Measurements from ENCODE around the gene HTR3D. TPM values are rescaled to one million over a fixed set of nuclear protein-coding genes. Genes with fewer than 3 reads are reported as not detected.

HTR3D gene
- total RNA-seq, 2 experiments from 2014 or later: not detected

DNA sequence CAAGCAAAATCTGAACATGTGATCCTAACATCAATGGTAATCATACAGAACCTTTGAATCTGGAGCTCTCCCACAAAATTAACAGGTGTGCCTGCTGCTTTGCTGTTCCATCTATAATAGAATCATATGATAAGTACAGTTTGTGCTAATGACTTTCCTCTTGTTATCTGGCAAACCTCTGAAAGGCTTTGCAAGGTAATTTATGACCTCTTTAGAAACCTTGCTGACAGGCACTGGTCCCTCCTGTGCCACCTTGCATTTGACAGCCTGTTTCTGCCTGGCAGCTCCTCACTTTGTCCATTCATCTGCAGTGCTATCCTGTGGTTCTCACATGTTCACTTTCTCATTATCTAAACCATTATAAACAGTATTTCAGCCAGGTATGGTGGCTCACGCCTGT, 11.1 kb downstream of the HTR3D start:
- ChIA-PET POLR2A (no interaction called here), CTCF (interaction anchor here (0.7 to 1.6 kb wide), 3 partner anchors 24 to 185 kb away, joined by 3 to 7 read pairs (median 4); no protein-coding TSS in a partner anchor)
- intact Hi-C loops (cut with micrococcal nuclease): no loop called here
- Mint-ChIP-seq H3K9me3 (no peaks in the 10 kb centered on the region), H3K27ac (no peak overlapping the region), H3K27me3 (no peaks in the 10 kb centered on the region), H3K4me3 (no peak overlapping the region), H3K36me3 (ENCODE audit: low read depth) (no peaks in the 10 kb centered on the region), H3K4me1 (ENCODE audit: low read depth) (no peaks in the 10 kb centered on the region)
- TF ChIP-seq, protein P1, sequence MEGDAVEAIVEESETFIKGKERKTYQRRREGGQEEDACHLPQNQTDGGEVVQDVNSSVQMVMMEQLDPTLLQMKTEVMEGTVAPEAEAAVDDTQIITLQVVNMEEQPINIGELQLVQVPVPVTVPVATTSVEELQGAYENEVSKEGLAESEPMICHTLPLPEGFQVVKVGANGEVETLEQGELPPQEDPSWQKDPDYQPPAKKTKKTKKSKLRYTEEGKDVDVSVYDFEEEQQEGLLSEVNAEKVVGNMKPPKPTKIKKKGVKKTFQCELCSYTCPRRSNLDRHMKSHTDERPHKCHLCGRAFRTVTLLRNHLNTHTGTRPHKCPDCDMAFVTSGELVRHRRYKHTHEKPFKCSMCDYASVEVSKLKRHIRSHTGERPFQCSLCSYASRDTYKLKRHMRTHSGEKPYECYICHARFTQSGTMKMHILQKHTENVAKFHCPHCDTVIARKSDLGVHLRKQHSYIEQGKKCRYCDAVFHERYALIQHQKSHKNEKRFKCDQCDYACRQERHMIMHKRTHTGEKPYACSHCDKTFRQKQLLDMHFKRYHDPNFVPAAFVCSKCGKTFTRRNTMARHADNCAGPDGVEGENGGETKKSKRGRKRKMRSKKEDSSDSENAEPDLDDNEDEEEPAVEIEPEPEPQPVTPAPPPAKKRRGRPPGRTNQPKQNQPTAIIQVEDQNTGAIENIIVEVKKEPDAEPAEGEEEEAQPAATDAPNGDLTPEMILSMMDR (IDR thresholded peaks at IDR 0.05): no peak
- DNase-seq (no peak), ATAC-seq (no peak)

DNA sequence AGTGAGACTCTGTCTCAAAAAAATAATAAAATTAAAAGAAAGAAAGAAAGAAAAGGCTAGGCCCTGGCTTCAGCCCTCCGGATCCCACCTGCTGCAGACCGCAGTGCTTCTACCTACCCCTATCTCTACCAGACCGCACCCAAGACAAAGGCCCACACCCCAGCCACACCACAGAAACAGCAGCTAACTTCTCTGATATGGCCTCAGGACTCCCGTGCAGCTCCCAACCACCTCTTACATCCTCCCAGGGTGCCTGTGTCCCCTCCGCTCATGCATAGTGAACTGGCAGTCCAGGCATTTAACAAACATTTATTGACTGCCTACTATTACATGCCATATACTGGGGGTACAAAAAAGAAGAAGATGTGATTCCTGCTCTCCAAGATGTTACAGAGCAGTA, 14.5 kb downstream of the HTR3D start:
- intact Hi-C loops (cut with micrococcal nuclease): no loop called here
- DNase-seq (no peak), ATAC-seq (no peak)
- POLR2A ChIA-PET: interaction anchor here (0.7 kb wide), 1 partner anchor 1537 kb away, joined by 3 read pairs; no protein-coding TSS in a partner anchor
- TF ChIP-seq, protein P1 (IDR thresholded peaks at IDR 0.05): no peak
- no peak overlapping the region for H3K27ac Mint-ChIP-seq
- no peaks in the 10 kb centered on the region for H3K9me3 Mint-ChIP-seq
- H3K4me3 Mint-ChIP-seq: no peak overlapping the region
- peaks cover 1% of the 10 kb centered on the region for H3K27me3 Mint-ChIP-seq
- no peaks in the 10 kb centered on the region for H3K36me3 Mint-ChIP-seq (ENCODE audit: low read depth)
- H3K4me1 Mint-ChIP-seq (ENCODE audit: low read depth): no peaks in the 10 kb centered on the region
- CTCF ChIA-PET: no interaction called here

DNA sequence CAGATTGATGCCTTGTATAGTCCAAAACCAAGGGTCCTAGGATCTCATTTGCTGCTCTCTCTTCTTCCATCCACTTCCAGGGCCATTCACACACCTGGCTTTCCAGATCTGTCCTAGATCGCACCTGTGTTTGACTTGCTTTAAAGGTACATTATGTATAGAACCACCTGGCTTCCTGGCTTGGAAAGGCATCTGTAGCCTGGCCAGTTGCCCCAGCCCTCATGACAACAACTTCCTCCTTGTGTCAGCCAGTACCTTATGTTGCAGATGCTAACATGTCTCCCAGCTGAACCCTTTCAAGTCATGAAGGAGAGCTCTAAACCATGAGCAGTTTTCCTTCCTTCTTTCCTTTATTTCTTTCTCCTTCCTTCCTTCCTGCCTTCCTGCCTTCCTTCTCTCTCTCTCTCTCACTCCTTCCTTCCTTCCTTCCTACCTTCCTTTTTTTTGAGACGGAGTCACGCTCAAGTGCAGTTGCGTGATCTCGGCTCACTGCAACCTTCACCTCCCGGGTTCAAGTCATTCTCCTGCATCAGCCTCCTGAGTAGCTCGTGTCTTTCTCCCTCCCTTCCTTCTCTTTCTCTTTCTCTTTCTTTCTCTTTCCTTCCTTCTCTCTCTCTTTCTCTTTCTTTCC, 18.8 kb downstream of the HTR3D start:
- no peak for ATAC-seq
- Mint-ChIP-seq H3K36me3 (ENCODE audit: low read depth) (no peaks in the 10 kb centered on the region), H3K27ac (no peak overlapping the region), H3K27me3 (peaks cover 3% of the 10 kb centered on the region), H3K4me1 (ENCODE audit: low read depth) (no peaks in the 10 kb centered on the region), H3K4me3 (no peak overlapping the region), H3K9me3 (no peaks in the 10 kb centered on the region)
- CTCF ChIA-PET: interaction anchor here (0.6 kb wide), 1 partner anchor 32 kb away, joined by 3 read pairs; no protein-coding TSS in a partner anchor
- DNase-seq: no peak
- TF ChIP-seq, protein P1 (IDR thresholded peaks at IDR 0.05): no peak
- POLR2A ChIA-PET: no interaction called here
- intact Hi-C loops (cut with micrococcal nuclease): no loop called here

DNA sequence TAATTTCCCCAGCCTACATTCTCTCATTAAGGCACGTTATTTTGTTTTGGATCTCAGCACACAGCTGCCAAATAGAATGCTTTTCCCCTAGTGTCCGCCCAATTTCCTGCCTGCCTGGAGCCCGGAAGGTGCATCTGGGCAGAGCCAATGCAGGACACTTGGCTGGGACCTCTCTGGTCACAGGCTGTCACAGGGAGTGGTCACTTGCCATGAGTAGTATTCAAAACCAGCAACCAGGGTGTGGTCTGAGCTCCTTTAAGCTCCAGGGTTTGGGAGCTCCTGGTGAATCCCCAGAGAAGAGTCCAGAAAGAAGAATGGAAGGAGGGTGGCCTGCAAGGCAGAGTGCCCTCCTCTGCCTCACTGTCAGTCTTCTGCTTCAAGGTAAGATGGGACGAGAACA, 21.2 kb downstream of the HTR3D start, which contains the start of gene HTR3C:
HTR3C (plus strand) TSS at position 281 of the 400 bp plus-strand sequence; CDS start at position 315, 34 bp downstream.
- ChIA-PET POLR2A (no interaction called here), CTCF (interaction anchor here (1.0 kb wide), 1 partner anchor 157 kb away, joined by 3 read pairs; no protein-coding TSS in a partner anchor)
- Mint-ChIP-seq H3K4me1 (ENCODE audit: low read depth) (no peaks in the 10 kb centered on the region), H3K4me3 (no peak within 1 kb of the TSS), H3K36me3 (ENCODE audit: low read depth) (no peaks in the 10 kb centered on the region), H3K27me3 (peaks cover 3% of the 10 kb centered on the region), H3K9me3 (no peaks in the 10 kb centered on the region), H3K27ac (no peak within 1 kb of the TSS)
- DNase-seq: no peak
- ATAC-seq: no peak
- TF ChIP-seq, protein P1 (IDR thresholded peaks at IDR 0.05): no peak
- intact Hi-C loops (cut with micrococcal nuclease): no loop called here

DNA sequence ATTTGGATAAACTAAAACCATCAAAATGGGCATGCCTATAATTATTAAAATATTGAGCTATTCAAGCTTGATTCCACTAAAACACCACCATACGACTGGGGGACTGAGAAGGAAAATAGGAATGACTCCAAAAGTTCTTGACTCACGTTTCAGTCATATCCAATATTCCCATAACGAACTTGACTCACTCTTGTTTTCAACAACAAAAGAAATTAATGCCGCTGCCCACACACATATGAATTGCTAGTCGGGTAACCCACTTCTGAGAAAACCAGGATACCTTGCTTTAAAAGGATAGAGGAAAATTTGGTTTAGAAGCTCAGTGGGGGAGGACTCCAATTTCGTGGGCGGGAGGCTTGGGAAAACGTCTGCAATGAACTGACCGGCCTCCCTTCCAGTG, 26.5 kb downstream of the HTR3D start:
- ATAC-seq: no peak
- H3K9me3 Mint-ChIP-seq: no peaks in the 10 kb centered on the region
- no peaks in the 10 kb centered on the region for H3K4me1 Mint-ChIP-seq (ENCODE audit: low read depth)
- intact Hi-C loops (cut with micrococcal nuclease): no loop called here
- no peaks in the 10 kb centered on the region for H3K27me3 Mint-ChIP-seq
- ChIA-PET POLR2A (no interaction called here), CTCF (interaction anchor here (0.9 to 1.9 kb wide), 2 partner anchors 9 to 40 kb away, joined by 3 to 4 read pairs; partner anchors contain the start of gene ABCC5)
- no peak for DNase-seq
- TF ChIP-seq, protein P1 (IDR thresholded peaks at IDR 0.05): no peak
- H3K36me3 Mint-ChIP-seq (ENCODE audit: low read depth): no peaks in the 10 kb centered on the region
- H3K4me3 Mint-ChIP-seq: no peak overlapping the region
- no peak overlapping the region for H3K27ac Mint-ChIP-seq

Measured in activated CD8-positive, alpha-beta T cell treated with anti-CD3 and anti-CD28 coated beads for 36 hours (primary cell).